GM23338 (cell line): Measurements from ENCODE around the gene ADGRD2. TPM values are rescaled to one million over a fixed set of nuclear protein-coding genes. Genes with fewer than 3 reads are reported as not detected.
A peak's percentile ranks its signal among the peaks of the same experiment; 100 is the strongest.

Experiments used
- ATAC-seq: fragments of 200-7000 bp; cut with Tn5 transposase; 3 replicates; pipeline ENCODE4 v1.9.1; 2020
- DNase-seq: peaks from one replicate; pipeline ENCODE4 v3.0.0-alpha.2; 2015; ENCODE audit warnings: low spot score
- H2AFZ ChIP-seq: fragments of 200-600 bp; sonication (generic); 2 replicates; pipeline ENCODE4 v1.8.0; 2016; ENCODE audit warnings: antibody characterized with exemption, mild to moderate bottlenecking, moderate library complexity
- H3F3A ChIP-seq: fragments of 200-600 bp; sonication (generic); replicated peaks from 2 replicates; pipeline ENCODE4 v1.8.0; 2017; ENCODE audit warnings: antibody characterized with exemption, mixed run types, low read depth
- H3K27ac ChIP-seq: fragments of 200-600 bp; sonication (generic); 2 replicates; pipeline ENCODE4 v1.6.1; 2016; ENCODE audit warnings: low read depth
- H3K27me3 ChIP-seq: fragments of 200-600 bp; sonication (generic); 2 replicates; pipeline ENCODE4 v1.8.0; 2016; ENCODE audit warnings: mild to moderate bottlenecking, mixed run types, moderate library complexity; ENCODE audit not compliant: insufficient read depth
- H3K36me3 ChIP-seq: fragments of 200-600 bp; sonication (generic); 2 replicates; pipeline ENCODE4 v1.8.0; 2016; ENCODE audit warnings: mild to moderate bottlenecking; ENCODE audit not compliant: insufficient read depth
- H3K4me1 ChIP-seq: fragments of 200-600 bp; sonication (generic); 2 replicates; pipeline ENCODE4 v1.8.0; 2016; ENCODE audit warnings: mild to moderate bottlenecking, moderate library complexity; ENCODE audit not compliant: insufficient read depth
- H3K4me2 ChIP-seq: fragments of 200-600 bp; sonication (generic); 2 replicates; pipeline ENCODE4 v1.7.1; 2017; ENCODE audit warnings: mixed run types
- H3K4me3 ChIP-seq: fragments of 200-600 bp; sonication (generic); 2 replicates; pipeline ENCODE4 v1.6.1; 2016; ENCODE audit warnings: mixed run types
- H3K79me2 ChIP-seq: fragments of 200-600 bp; sonication (generic); replicated peaks from 2 replicates; pipeline ENCODE4 v1.8.0; 2017; ENCODE audit warnings: mild to moderate bottlenecking; ENCODE audit not compliant: insufficient read depth
- H3K9me2 ChIP-seq: fragments of 200-600 bp; sonication (generic); 2 replicates; pipeline ENCODE4 v1.8.0; 2017; ENCODE audit not compliant: insufficient read depth
- H4K20me1 ChIP-seq: fragments of 200-600 bp; sonication (generic); replicated peaks from 2 replicates; pipeline ENCODE4 v1.8.0; 2017; ENCODE audit warnings: mild to moderate bottlenecking; ENCODE audit not compliant: insufficient read depth
- H3K27ac Mint-ChIP-seq: 2 replicates; pipeline ENCODE4 v1.8.0; 2020; ENCODE audit warnings: inconsistent platforms, mild to moderate bottlenecking, moderate library complexity, mixed read lengths
- H3K27me3 Mint-ChIP-seq: 3 replicates; pipeline ENCODE4 v1.8.0; 2022; ENCODE audit warnings: low read depth, mild to moderate bottlenecking, moderate library complexity, mixed read lengths, inconsistent platforms; ENCODE audit not compliant: insufficient read depth, poor library complexity
- H3K36me3 Mint-ChIP-seq: 3 replicates; pipeline ENCODE4 v1.8.0; 2021; ENCODE audit warnings: low read depth, mild to moderate bottlenecking, inconsistent platforms, moderate library complexity, mixed read lengths
- H3K4me1 Mint-ChIP-seq: 3 replicates; pipeline ENCODE4 v1.8.0; 2020; ENCODE audit warnings: mild to moderate bottlenecking, inconsistent platforms, mixed read lengths
- H3K4me3 Mint-ChIP-seq: 3 replicates; pipeline ENCODE4 v1.8.0; 2021; ENCODE audit warnings: moderate library complexity, mild to moderate bottlenecking, inconsistent platforms, mixed read lengths
- H3K9me3 Mint-ChIP-seq: 3 replicates; pipeline ENCODE4 v1.8.0; 2020; ENCODE audit warnings: moderate library complexity, mild to moderate bottlenecking, inconsistent platforms, mixed read lengths
- CTCF ChIP-seq, 2 experiments: fragments of 200-600 bp in 1 of 2; sonication (generic) in 1 of 2; conservative IDR thresholded peaks; 2 replicates each; pipeline versions ENCODE4 v1.5.1 to v1.6.1; 2016 to 2017; ENCODE audit warnings: antibody characterized with exemption in 2 of 2, low read depth in 2 of 2, mild to moderate bottlenecking in 2 of 2, moderate library complexity in 1 of 2
- EZH2 ChIP-seq: fragments of 200-600 bp; sonication (generic); IDR thresholded peaks from one replicate; pipeline ENCODE4 v1.8.0; 2017; ENCODE audit warnings: antibody characterized with exemption, mild to moderate bottlenecking, low read depth; ENCODE audit not compliant: unreplicated experiment
- NANOG ChIP-seq: IDR thresholded peaks from 2 replicates; pipeline ENCODE4 v1.6.1; 2016; ENCODE audit warnings: antibody characterized with exemption, borderline replicate concordance
- POLR2AphosphoS5 ChIP-seq: IDR thresholded peaks from 2 replicates; pipeline ENCODE4 v1.6.1; 2016; ENCODE audit warnings: antibody characterized with exemption, low read depth
- REST ChIP-seq: IDR thresholded peaks from one replicate; pipeline ENCODE4 v1.6.1; 2018; ENCODE audit warnings: antibody characterized with exemption; ENCODE audit not compliant: unreplicated experiment
- ZNF331 ChIP-seq: fragments of 250-450 bp; sonication (Bioruptor Pico); IDR thresholded peaks from 2 replicates; pipeline ENCODE4 v1.5.0; 2020; ENCODE audit warnings: low read depth, mild to moderate bottlenecking, moderate library complexity
- ZNF462 ChIP-seq: fragments of 250-450 bp; sonication (Bioruptor Pico); IDR thresholded peaks from 2 replicates; pipeline ENCODE4 v1.5.0; 2020; ENCODE audit warnings: mild to moderate bottlenecking, moderate library complexity
- polyA plus RNA-seq: library from polyadenylated mRNA; unstranded; fragments of >200 nt; fragmentation: Nextera tagmentation; extraction: Ambion mirVana; gene quantifications from 2 replicates; pipeline ENCODE4 v1.2.1, GENCODE V29; 2016
- total RNA-seq: library from RNA; depleted of rRNA; stranded (reverse); fragments of >200 nt; shearing (Covaris generic); gene quantifications from 2 replicates; pipeline ENCODE4 v1.2.3, GENCODE V29; 2014

Gene ADGRD2
- total and polyA plus RNA-seq, 2 experiments from 2014 or later, result 0.45 to 0.78 TPM

- Histone ChIP-seq H3K79me2 (no peaks in the 10 kb centered on the region), H3K27ac (no peak overlapping the region), H2AFZ (no peak overlapping the region), H3K9me2 (no peaks in the 10 kb centered on the region), H3F3A (no peaks in the 10 kb centered on the region), H3K27me3 (peaks cover 3% of the 10 kb centered on the region; the same call in 1 of the 2 replicates), H3K4me2 (no peak overlapping the region), H3K36me3 (no peaks in the 10 kb centered on the region), H4K20me1 (no peaks in the 10 kb centered on the region; the same call in 1 of the 2 replicates), H3K4me3 (no peak overlapping the region), H3K4me1 (no peaks in the 10 kb centered on the region)
- Mint-ChIP-seq H3K4me3 (no peak overlapping the region), H3K27me3 (peaks cover 7% of the 10 kb centered on the region), H3K36me3 (no peaks in the 10 kb centered on the region), H3K4me1 (peaks cover 5% of the 10 kb centered on the region), H3K9me3 (no peaks in the 10 kb centered on the region; the same call in 2 of the 3 replicates), H3K27ac (no peak overlapping the region)
- no peak for DNase-seq
- peak; percentile 11 for ATAC-seq
- TF ChIP-seq EZH2 (no peak), NANOG (no peak), POLR2AphosphoS5 (no peak), ZNF462 (CRISPR knock-in tag) (no peak), ZNF331 (CRISPR knock-in tag) (no peak), REST (no peak), CTCF (conservative IDR thresholded peaks at IDR 0.05; ENCODE audit: low read depth in 2 of 2) (peak; percentile 14 to 65; a peak in 3 of 4 replicates)
Observed at GRCh38 chr9:124457887-124458431, 7.7 kb downstream of the ADGRD2 start.
